H1 (cell line): ENCODE data around the gene PSMD3.

ENCODE experiments used
- EZH2 ChIP-seq: fragments of 200-600 bp; sonication (generic); IDR thresholded peaks from 2 replicates; pipeline ENCODE4 v1.7.1; 2012; ENCODE audit warnings: low read depth, mild to moderate bottlenecking, moderate library complexity, low read length, inconsistent platforms; ENCODE audit not compliant: severe bottlenecking
- POLR2A ChIP-seq, 2 experiments: IDR thresholded peaks; 1 replicate in 1 of 2; 2 replicates in 1 of 2; pipeline ENCODE4 v1.6.1; 2011; ENCODE audit warnings: low read depth in 2 of 2, low read length in 2 of 2, mild to moderate bottlenecking in 2 of 2; ENCODE audit errors: control extremely low read depth in 1 of 2
- TF ChIP-seq, protein P1 (sequence below), 3 experiments: IDR thresholded peaks; 1 replicate in 2 of 3; 2 replicates in 1 of 3; pipeline versions ENCODE4 v1.5.1 to v1.6.1; 2011; ENCODE audit warnings: low read length in 3 of 3, mild to moderate bottlenecking in 3 of 3, inconsistent platforms in 2 of 3, low read depth in 1 of 3, moderate library complexity in 1 of 3; ENCODE audit not compliant: insufficient read depth in 1 of 3; ENCODE audit errors: control extremely low read depth in 1 of 3

DNA sequence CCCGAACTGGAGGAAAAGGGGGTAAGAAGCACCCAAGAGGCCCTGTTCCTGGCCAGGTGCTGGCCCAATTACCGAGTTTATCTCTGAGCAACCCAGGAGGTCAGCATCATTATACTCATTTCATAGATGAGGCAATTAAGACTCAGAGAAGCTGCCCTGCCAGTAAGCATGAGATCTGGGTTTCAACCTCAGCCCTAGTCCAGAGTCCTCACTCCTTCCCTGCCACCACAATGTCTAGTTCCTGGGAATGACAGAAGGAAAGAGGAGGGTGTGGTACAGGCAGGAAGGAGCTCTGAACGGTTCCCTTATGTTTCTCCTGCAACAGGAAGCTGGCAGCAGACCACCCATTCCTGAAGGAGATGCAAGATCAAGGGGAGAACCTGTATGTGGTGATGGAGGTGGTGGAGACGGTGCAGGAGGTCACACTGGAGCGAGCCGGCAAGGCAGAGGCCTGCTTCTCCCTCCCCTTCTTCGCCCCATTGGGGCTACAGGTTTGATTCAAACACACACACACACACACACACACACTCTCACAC lies 10.4 kb upstream of the PSMD3 start:
- TF ChIP-seq POLR2A (IDR thresholded peaks at IDR 0.05; ENCODE audit: control extremely low read depth in 1 of 2, low read depth in 2 of 2, low read length in 2 of 2) (no peak), EZH2 (no peak)
- TF ChIP-seq, protein P1, sequence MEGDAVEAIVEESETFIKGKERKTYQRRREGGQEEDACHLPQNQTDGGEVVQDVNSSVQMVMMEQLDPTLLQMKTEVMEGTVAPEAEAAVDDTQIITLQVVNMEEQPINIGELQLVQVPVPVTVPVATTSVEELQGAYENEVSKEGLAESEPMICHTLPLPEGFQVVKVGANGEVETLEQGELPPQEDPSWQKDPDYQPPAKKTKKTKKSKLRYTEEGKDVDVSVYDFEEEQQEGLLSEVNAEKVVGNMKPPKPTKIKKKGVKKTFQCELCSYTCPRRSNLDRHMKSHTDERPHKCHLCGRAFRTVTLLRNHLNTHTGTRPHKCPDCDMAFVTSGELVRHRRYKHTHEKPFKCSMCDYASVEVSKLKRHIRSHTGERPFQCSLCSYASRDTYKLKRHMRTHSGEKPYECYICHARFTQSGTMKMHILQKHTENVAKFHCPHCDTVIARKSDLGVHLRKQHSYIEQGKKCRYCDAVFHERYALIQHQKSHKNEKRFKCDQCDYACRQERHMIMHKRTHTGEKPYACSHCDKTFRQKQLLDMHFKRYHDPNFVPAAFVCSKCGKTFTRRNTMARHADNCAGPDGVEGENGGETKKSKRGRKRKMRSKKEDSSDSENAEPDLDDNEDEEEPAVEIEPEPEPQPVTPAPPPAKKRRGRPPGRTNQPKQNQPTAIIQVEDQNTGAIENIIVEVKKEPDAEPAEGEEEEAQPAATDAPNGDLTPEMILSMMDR (IDR thresholded peaks at IDR 0.05; ENCODE audit: control extremely low read depth in 1 of 3, insufficient read depth in 1 of 3, low read depth in 1 of 3, low read length in 3 of 3) = no peak
